Neural cell (in vitro differentiated cells): ENCODE measurements around the gene CYP26B1.

ENCODE experiments used
- EP300 ChIP-seq: fragments of 450-650 bp; conservative IDR thresholded peaks from 2 replicates; pipeline ENCODE4 v1.6.1; 2014; ENCODE audit warnings: antibody characterized with exemption, mild to moderate bottlenecking, moderate library complexity; ENCODE audit not compliant: poor library complexity, severe bottlenecking
- EZH2 ChIP-seq: fragments of 200-600, 300-800 bp; shearing (Covaris generic), sonication (generic); IDR thresholded peaks from 2 replicates; pipeline ENCODE4 v1.6.1; 2014; ENCODE audit warnings: antibody characterized with exemption, low read length, borderline replicate concordance, mild to moderate bottlenecking; ENCODE audit not compliant: insufficient read depth, poor library complexity, severe bottlenecking
- MXI1 ChIP-seq: fragments of 450-650 bp; conservative IDR thresholded peaks from 2 replicates; pipeline ENCODE4 v1.6.1; 2014; ENCODE audit warnings: antibody characterized with exemption, mild to moderate bottlenecking; ENCODE audit not compliant: poor library complexity, severe bottlenecking
- RAD21 ChIP-seq: fragments of 450-650 bp; conservative IDR thresholded peaks from 2 replicates; pipeline ENCODE4 v1.6.1; 2014; ENCODE audit warnings: antibody characterized with exemption, mild to moderate bottlenecking, moderate library complexity
- TAF1 ChIP-seq: IDR thresholded peaks from 2 replicates; pipeline ENCODE4 v1.6.1; 2012; ENCODE audit warnings: low read depth
- TF ChIP-seq, protein P1 (sequence below): fragments of 450-650 bp; IDR thresholded peaks from 2 replicates; pipeline ENCODE4 v1.5.1; 2014; ENCODE audit warnings: antibody characterized with exemption, mild to moderate bottlenecking, moderate library complexity; ENCODE audit not compliant: poor library complexity, severe bottlenecking
- TF ChIP-seq, protein P2 (sequence below): IDR thresholded peaks from 2 replicates; pipeline ENCODE4 v1.6.1; 2012; ENCODE audit warnings: borderline replicate concordance

DNA sequence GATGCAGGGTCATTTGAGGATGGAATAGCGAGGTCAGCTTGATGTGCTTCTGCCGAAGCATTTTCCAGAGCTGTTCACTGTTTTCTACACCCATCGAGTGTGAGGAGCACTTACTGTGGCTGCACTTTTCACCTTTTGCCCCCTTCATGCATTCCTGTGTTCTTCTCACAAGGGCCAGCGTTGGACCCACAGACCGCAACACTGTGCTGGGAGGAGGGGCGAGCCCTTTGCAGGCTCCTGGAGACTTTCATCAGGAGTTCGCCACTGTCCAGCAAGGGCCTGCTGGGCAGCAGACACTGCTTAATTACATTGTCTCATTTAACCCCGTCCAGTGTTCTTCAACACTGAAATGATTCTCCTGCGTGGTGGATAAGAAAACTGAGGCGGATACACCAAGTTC lies 29.9 kb downstream of the CYP26B1 start:
- TF ChIP-seq EP300 (no peak), EZH2 (no peak), TAF1 (no peak), MXI1 (no peak), RAD21 (no peak)
- TF ChIP-seq, protein P1, sequence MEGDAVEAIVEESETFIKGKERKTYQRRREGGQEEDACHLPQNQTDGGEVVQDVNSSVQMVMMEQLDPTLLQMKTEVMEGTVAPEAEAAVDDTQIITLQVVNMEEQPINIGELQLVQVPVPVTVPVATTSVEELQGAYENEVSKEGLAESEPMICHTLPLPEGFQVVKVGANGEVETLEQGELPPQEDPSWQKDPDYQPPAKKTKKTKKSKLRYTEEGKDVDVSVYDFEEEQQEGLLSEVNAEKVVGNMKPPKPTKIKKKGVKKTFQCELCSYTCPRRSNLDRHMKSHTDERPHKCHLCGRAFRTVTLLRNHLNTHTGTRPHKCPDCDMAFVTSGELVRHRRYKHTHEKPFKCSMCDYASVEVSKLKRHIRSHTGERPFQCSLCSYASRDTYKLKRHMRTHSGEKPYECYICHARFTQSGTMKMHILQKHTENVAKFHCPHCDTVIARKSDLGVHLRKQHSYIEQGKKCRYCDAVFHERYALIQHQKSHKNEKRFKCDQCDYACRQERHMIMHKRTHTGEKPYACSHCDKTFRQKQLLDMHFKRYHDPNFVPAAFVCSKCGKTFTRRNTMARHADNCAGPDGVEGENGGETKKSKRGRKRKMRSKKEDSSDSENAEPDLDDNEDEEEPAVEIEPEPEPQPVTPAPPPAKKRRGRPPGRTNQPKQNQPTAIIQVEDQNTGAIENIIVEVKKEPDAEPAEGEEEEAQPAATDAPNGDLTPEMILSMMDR: no peak
- TF ChIP-seq, protein P2, sequence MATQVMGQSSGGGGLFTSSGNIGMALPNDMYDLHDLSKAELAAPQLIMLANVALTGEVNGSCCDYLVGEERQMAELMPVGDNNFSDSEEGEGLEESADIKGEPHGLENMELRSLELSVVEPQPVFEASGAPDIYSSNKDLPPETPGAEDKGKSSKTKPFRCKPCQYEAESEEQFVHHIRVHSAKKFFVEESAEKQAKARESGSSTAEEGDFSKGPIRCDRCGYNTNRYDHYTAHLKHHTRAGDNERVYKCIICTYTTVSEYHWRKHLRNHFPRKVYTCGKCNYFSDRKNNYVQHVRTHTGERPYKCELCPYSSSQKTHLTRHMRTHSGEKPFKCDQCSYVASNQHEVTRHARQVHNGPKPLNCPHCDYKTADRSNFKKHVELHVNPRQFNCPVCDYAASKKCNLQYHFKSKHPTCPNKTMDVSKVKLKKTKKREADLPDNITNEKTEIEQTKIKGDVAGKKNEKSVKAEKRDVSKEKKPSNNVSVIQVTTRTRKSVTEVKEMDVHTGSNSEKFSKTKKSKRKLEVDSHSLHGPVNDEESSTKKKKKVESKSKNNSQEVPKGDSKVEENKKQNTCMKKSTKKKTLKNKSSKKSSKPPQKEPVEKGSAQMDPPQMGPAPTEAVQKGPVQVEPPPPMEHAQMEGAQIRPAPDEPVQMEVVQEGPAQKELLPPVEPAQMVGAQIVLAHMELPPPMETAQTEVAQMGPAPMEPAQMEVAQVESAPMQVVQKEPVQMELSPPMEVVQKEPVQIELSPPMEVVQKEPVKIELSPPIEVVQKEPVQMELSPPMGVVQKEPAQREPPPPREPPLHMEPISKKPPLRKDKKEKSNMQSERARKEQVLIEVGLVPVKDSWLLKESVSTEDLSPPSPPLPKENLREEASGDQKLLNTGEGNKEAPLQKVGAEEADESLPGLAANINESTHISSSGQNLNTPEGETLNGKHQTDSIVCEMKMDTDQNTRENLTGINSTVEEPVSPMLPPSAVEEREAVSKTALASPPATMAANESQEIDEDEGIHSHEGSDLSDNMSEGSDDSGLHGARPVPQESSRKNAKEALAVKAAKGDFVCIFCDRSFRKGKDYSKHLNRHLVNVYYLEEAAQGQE: no peak
